Right ventricle myocardium inferior (tissue), 1 donor: Measurements from ENCODE around the gene MTERF4. TPM values are rescaled to one million over a fixed set of nuclear protein-coding genes. Genes with fewer than 3 reads are reported as not detected.
"Not testable (repeated sequence)": the region's sequence is repeated elsewhere in the genome, so short reads cannot be mapped to it uniquely, and the experiment has no call there.

Experiments
- ATAC-seq: fragments of 200-7000 bp; cut with Tn5 transposase; one replicate; pipeline ENCODE4 v1.9.1; 2020; ENCODE audit warnings: mild to moderate bottlenecking, moderate library complexity
- DNase-seq: peaks from one replicate; pipeline ENCODE4 v3.0.0; 2021; ENCODE audit errors: missing footprints
- intact Hi-C: fragments of 100-400 bp; cut with DNase I; formaldehyde crosslinking; loops from one replicate; pipeline ENCODE4 v1.11.0; 2022
- total RNA-seq: library from RNA; stranded (reverse); fragmentation: NEBNext Ultra II Directional; extraction: Animal tissue kit (Norgen Biotek cat#: 25700); gene quantifications from one replicate; pipeline ENCODE4 v1.2.1, GENCODE V29; 2021
- donor health status: DM: no; HTN: yes; CAD: no; lungs with severe emphysema.

The MTERF4 gene
- total RNA-seq, 1 donor from 2014 or later: 23.0 TPM

DNA sequence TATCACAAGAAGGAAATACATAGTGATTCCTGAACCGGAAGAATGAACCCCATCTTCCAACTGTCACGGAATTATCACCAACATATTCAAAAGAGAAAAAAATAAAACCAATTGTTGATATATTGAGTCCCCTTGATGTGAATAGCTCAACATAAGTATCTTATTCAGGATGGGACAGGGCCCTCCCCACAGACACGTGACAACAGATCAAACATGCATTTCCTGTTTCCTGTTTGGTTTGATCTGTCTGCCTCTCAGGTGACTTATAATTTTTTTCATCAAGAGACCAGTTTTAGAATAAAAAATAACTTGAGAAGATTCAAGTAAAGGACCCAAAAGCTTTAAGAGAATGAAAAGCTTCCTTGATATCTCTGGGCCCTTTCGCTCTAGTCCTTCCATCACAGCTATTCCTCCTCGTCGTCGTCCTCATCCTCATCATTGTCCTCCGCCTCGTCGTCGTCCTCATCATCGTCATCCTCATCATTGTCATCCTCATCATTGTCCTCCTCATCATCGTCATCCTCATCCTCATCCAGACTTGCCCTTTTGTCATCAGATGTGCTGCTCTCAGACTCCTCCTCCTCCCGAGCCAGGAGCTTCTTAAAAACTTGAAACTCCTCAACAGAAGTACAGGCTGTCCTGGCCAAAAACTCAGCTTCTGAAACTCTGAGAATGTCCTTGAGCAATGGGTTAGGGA lies 6.3 kb downstream of the MTERF4 start:
- no peak for DNase-seq
- ATAC-seq: no peak
- intact Hi-C loops: no loop called here

DNA sequence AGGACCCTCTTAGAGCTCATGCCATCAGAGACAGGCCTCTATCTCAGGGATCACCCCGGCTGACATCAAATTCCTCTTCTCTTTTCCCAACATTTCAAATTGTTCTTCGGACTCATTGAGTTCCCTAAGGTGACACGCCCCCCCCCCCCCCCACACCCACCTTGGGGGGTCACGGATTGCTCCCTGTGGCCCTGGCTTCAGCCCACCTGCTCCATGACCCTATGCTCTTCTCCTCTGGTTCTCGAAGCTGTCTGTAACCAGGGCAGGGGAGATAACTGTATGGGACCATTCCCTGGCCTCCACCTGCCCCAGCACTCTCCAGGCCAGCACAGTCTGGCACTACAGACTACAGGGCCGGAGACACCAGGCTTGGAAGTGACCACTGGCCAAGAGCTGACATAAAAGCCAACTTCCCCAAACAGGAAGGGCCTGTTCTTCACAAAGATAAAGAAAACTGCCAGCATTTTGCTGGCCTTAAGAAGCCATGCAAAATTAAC lies 7.1 kb downstream of the MTERF4 start:
- peak; percentile 33 for ATAC-seq
- no peak for DNase-seq
- intact Hi-C loops: no loop called here

DNA sequence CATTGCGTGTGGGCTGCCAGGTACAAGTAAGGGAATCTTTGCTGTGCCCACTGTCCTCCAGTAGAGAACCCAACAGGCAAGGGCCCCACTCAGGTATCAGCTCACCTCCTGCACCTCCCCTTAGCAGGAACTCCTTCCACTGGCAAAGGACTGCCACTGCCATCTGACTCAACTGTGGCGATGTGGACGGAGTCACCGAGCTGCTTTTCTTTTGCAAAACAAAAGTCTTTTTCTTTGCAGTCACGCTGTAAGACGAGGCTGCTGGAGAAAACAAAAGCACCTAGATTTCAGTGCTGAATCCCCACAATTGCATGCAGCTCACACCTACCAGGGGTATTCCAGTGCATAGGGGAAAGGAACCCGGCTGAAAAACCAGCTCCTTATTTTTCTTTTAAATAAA lies 7.9 kb downstream of the MTERF4 start:
- ATAC-seq: no peak

DNA sequence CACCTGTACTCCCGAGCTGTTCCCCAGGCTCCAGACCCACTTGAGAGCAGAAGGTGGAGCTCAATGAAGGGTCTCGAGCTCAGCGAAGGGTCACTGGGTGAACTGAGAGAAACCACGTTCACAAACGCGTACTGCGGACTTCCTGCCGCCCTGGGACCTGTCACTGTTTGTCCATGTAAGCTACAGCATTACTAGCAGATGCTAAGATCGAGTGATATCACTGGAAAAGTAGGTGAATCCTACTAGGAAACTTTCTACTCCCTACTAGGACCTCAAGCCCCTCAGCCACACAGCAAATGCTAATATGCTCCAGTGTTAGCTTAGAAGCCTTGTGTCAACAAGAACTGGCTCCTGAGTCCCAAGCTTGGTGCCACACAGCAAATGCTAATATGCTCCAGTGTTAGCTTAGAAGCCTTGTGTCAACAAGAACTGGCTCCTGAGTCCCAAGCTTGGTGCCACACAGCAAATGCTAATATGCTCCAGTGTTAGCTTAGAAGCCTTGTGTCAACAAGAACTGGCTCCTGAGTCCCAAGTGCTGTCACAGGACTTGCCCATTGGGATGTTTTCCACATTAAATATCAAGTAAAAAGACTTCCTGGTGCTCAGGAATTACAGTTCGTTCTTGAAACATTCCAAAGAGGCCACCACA lies 8.8 kb downstream of the MTERF4 start:
- ATAC-seq, intact Hi-C loops, DNase-seq: not testable (repeated sequence)

More for the DNA sequence above, 7.9 kb downstream of the MTERF4 start:
- DNase-seq: no peak
- intact Hi-C loops: no loop called here

DNA sequence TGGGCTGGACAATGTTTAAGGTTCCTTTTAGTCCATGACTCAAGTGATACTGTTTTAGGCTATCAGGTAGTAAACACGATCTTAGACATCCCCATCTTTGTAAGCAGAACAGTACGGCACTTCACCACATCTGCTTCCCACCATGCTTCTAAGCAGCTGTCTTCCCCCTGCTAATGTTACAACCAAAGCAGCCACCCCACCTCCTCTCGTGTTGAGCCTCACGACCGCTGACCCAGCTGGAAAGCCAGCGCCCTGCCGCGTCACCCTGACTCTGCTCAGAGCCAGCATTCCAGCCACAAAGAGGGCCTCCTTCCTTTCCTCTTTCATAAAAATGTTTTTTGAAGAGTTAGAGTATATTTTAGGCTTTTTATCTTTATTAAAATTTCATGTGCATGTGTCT lies 9.4 kb downstream of the MTERF4 start:
- no peak for ATAC-seq
- no peak for DNase-seq
- intact Hi-C loops: no loop called here

DNA sequence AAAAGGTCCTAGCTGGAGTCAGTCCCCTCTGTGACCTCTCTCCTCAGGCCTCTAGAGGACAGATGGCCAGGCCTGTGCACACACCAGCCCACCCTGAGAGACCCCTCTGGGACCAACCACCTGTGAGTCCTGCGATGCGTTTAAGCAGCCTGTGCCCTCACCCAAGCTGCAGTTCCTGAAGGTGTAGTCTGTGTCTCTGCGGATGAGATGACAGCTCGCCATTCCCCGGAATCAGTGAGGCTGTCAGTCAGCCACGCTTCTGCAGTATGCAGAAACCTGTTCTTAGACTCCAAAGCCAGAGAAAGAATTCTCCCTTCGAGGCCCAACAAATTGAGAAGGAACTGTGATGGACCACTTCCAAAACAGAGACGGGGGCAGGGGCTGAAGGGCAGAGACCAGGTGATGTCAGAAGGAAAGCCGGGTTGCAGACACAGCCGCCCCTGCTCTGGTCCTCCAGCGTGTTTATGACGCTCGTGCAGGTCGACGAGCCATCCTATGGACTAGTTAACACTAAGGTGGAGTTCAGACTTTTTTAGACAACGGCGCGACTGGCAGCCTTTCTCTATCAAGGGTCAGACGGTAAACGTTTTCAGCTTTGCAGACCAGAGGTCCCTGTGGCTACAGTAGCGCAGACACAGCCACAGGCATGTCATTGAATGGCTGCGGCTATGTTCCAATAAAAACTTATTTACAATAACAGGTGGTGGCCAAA lies 10.2 kb downstream of the MTERF4 start:
- ATAC-seq (no peak), DNase-seq (no peak)
- intact Hi-C loops: no loop called here

DNA sequence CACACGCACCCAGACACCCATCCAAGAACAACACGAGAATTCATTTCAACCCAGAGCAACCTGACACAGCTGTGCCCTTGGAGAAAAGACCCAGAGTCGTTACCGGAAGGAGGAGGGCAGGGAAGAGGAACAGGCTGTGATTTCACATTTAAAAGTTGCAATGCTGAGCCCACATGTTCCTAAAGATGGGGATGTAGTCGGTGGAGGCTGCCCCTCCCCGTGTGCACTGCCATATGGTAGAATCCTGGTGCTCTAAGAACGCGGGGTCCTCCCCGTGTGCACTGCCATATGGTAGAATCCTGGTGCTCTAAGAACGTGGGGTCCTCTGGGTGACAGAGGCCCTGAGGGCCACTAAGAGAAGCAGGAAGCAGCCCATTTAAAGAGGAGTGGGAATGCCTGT lies 10.9 kb downstream of the MTERF4 start:
- intact Hi-C loops: no loop called here
- DNase-seq: no peak
- no peak for ATAC-seq

DNA sequence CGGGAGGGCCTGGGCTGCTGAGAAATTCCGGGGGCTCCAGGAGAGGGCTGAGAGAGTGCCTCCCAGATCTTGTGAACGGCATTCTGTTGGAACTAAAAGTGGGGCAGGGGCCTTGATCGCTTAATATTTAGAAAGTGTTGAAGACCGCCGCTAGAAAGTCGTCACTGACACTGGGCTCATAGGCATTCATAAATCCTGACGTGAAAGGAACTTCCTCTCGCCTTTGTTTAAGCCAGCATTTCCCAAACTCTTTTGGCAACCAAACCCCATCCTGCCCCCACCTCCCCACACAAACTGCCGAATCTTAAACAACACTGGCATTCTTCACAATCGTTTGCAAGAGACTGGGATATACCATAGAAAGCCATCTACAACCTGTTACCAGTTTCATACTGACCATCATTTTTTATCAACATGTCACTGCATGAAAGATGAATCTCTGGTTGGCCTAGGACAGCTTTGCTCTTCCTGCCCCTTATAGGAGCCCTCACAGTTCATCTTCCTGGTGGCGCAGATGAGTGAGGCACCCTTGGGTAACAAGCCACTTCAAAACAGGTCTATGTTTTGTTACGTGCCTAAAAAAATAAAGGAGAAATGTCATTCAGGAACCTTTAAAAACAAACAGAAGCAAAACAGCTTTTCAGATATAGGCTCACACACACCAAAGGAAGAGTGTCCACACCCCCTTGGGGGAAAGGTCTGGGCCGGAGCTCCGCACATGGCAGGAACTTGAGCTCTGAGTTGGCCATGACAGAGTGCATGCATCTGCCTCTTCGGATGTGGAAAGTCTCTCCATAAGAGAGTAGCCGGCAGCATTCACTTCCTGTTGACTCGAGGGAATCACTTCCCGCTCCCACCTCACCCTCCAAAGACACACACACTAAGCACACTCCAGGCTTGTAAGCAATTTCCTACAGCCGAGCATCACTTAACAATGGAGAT lies 13.0 kb downstream of the MTERF4 start:
- ATAC-seq: no peak
- intact Hi-C loops: loop anchor here (10.0 kb wide), 1 partner anchor 234 kb away; no protein-coding TSS in a partner anchor
- DNase-seq: no peak

DNA sequence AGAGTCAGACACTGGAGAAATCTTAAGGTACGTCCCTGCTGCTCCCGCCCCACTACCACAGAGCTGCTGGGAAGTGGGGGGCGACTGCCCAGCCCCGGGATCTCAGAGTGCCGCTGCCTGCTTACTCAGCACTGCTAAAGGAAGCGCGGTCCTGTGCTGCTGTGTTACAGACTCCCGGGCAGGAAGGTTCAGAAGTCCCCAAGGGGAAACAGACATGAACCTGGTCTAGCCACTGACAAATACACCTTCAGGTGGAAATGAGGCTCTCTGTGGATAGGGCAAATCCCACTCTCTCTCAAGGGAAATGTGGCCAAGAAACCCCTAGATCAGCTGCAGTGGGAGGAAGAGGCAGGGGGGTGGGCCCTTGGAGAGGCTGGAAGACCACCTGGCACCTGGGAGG lies 13.7 kb downstream of the MTERF4 start:
- intact Hi-C loops: loop anchor here (10.0 kb wide), 1 partner anchor 234 kb away; no protein-coding TSS in a partner anchor
- DNase-seq (no peak), ATAC-seq (no peak)

DNA sequence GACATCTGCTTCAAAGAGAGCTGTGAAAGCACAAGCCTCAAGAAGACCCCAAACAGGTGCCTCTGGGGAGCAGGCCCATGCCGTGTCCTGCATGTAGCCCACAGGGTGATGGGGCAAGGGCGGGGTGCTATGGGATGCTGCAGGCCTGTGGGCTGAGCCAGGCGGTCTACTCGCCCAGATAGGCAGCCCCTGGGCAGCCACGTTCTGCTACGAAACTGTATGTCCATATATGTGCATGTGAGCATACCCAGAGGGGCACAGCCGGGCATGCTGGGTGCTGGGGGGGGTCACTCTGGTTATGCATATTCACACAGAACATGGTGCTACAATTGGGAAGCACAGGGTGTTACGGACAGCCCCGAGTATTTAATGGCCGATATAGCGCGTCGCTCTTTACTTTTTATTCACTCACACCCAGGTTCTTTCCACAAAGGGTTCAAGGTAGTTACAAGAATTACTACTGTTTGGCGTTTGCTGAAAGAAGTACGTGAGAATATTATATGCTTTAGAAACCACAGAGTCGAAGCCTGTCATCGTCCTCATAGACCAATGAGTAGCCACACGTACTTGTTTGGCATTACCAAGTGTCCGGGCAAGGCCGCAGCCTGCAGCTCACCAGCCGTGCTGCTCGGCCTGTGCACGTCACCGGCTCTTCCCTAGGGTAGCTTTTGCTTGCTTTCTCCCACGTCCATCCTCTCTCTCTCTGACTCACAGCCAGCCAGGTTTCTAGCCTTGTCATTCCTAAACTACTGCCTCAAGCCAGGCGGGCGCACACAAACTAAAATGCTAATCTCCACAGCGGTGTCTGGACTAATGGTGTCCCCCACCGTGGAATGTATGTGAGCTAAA lies 14.4 kb downstream of the MTERF4 start:
- intact Hi-C loops: loop anchor here (10.0 kb wide), 1 partner anchor 233 kb away; no protein-coding TSS in a partner anchor
- DNase-seq (no peak), ATAC-seq (no peak)

DNA sequence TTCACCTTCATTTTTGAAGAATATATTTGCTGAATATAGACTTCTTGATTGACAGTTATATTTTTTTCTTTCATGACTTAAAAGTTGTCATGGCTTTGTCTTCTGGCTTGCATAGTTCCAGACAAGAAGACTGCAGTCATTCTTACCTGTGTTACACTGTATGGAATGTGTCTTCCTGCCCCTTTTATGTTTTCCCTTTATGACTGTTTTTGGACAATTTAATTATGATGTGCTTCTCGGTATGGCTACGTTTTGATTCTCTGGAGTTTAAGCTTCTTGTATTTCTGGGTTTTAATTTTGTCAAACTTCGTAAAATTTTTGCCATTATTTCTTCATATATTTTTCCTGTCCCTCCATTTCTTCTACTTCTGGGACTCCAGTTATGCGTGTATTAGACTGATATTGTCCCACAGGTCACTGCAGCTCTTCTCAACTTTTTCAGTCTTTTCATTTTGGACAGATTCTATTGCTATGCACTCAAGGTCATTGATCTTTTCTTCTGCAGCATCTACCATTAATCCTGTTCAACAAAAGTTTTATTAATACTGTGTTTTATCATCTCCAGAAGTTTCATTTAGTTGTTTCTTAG lies 17.1 kb downstream of the MTERF4 start:
- DNase-seq (no peak), ATAC-seq (no peak)
- intact Hi-C loops: loop anchor here (10.0 kb wide), 1 partner anchor 230 kb away; no protein-coding TSS in a partner anchor

DNA sequence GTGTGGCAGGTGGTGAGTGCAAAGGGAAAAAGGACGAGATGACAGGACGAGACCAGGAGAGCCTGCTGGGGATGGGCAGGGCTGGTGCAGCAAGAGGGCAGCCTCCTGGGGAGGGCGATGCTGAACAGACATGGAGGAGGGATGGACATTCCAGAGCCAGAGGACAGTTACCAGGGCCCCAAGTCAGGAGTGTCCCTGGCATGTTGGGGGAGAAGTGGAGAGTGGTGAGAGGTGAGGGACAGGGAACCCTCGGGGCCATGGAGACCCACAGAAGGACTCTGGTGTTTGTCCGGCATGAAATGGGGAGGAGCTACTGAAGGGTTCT lies 19.0 kb downstream of the MTERF4 start:
- no peak for ATAC-seq

DNA sequence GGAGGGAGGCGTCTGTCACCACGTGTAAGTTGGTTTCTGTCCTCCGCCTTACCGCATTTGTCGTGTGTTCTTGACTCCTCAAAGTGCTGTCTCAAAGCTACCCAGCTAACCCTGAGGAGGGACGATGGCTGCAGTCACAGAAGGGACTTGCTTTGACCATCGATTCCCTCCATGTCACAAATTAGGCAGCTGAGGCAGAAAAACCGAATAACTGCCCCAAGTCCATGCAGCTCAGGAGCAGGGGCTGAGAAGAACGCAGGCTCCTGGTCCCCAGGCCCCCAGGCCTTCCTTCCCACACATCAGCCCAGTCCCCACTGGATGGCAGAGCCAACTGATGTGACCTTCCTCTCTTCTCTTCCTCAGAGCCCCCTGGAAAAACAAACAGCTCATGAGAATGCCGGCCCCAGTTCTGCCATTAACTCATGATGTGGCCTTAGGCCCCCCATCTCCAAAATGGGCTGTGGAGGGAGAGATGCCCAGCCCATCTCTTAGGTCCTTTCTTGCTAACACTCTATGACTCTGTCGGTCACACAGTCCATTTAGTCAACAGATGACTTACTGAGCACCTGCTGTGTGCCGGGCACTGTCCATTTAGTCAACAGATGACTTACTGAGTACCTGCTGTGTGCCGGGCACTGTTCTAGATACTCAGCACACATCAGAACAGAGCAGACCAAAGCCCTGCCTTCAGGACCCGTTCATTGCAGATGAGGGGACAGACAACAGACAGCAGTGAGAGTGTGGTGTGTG lies 19.6 kb downstream of the MTERF4 start:
- ATAC-seq (no peak), DNase-seq (no peak)
- intact Hi-C loops: loop anchor here (10.0 kb wide), 1 partner anchor 228 kb away; no protein-coding TSS in a partner anchor

More for the DNA sequence above, 19.0 kb downstream of the MTERF4 start:
- DNase-seq: no peak
- intact Hi-C loops: loop anchor here (10.0 kb wide), 1 partner anchor 228 kb away; no protein-coding TSS in a partner anchor

DNA sequence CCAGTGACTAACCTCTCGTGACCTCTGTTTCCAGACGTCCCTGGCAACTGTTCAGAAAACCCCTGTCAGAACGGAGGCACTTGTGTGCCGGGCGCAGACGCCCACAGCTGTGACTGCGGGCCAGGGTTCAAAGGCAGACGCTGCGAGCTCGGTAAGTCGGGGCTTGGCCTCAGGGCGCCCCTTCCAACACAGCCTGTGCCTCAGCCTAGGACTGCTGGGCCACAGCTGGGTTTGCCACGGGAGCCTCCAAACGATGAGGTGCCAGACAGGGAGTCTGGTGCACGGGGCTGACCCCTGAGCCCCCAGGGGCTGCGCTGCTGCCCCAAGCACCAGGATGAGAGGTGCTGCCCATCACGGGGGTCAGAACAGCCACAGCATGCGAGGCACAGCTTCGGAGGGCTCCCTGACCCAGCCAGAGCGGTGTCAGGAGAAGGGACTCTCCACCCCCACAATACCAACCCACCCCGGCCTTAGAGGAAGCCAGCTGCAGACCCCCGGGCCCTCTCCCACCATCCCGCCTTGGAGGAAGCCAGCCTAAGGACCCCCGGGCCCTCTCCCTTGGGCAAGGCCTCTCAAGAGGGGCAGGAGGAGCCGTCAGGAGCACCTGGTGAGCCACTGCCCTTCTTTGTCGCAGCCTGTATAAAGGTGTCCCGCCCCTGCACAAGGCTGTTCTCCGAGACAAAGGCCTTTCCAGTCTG lies 20.3 kb downstream of the MTERF4 start:
- intact Hi-C loops: loop anchor here (10.0 kb wide), 1 partner anchor 227 kb away; no protein-coding TSS in a partner anchor
- no peak for ATAC-seq
- no peak for DNase-seq

DNA sequence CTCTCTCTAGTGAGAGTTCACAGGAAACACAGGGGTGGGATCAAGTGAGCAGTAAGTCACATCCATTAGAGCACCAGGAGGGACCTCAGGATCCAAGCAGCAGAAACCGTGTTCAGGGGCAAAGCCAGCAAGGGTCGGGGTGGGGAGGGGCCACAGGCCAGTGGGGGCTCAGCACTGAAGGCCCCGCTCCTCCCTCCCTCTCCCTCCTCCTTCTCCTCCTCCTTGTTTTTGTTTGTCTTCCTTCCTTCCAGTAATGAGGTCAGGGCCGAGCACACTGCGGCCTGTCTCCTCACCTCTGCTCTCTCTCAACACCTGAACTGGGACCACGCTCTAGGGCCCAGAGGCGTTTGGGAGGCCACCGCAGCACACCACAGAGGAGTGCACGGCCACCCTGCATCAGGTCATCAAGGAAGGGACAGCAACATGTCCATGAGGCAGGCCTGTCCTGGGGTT lies 20.9 kb downstream of the MTERF4 start:
- DNase-seq (no peak), ATAC-seq (peak; percentile 27)
- intact Hi-C loops: loop anchor here (10.0 kb wide), 1 partner anchor 226 kb away; no protein-coding TSS in a partner anchor
